Neuronal stem cell (in vitro differentiated cells): Measurements from ENCODE around the gene CEP350.

Source experiments
- DNase-seq: peaks from one replicate; pipeline ENCODE4 v3.0.0-alpha.2; 2013; ENCODE audit warnings: low spot score
- H2AFZ ChIP-seq: one replicate; pipeline ENCODE4 v1.6.1; 2013; ENCODE audit warnings: mild to moderate bottlenecking, low read length, inconsistent platforms
- H2AK5ac ChIP-seq: 2 replicates; pipeline ENCODE4 v1.6.1; 2013; ENCODE audit warnings: low read depth, mild to moderate bottlenecking, inconsistent platforms, low read length, moderate library complexity, mixed read lengths
- H2BK120ac ChIP-seq: 2 replicates; pipeline ENCODE4 v1.6.1; 2013; ENCODE audit warnings: low read depth, mild to moderate bottlenecking, inconsistent platforms, low read length, moderate library complexity, mixed read lengths
- H2BK12ac ChIP-seq: one replicate; pipeline ENCODE4 v1.6.1; 2013; ENCODE audit warnings: low read length, inconsistent platforms
- H2BK15ac ChIP-seq: 2 replicates; pipeline ENCODE4 v1.6.1; 2013; ENCODE audit warnings: mild to moderate bottlenecking, low read length, inconsistent platforms, mixed read lengths
- H2BK5ac ChIP-seq: one replicate; pipeline ENCODE4 v1.6.1; 2013; ENCODE audit warnings: inconsistent platforms, mild to moderate bottlenecking, low read length, moderate library complexity
- H3K14ac ChIP-seq: one replicate; pipeline ENCODE4 v1.6.1; 2013; ENCODE audit warnings: low read length, inconsistent platforms
- H3K18ac ChIP-seq: 2 replicates; pipeline ENCODE4 v1.6.1; 2013; ENCODE audit warnings: low read length, inconsistent platforms
- H3K23ac ChIP-seq: 2 replicates; pipeline ENCODE4 v1.6.1; 2013; ENCODE audit warnings: low read depth, mild to moderate bottlenecking, mixed read lengths, low read length, inconsistent platforms; ENCODE audit not compliant: poor library complexity
- H3K27ac ChIP-seq: replicated peaks from 3 replicates; pipeline ENCODE4 v1.5.1; 2013; ENCODE audit warnings: low read length, inconsistent platforms
- H3K27me3 ChIP-seq, 3 experiments: 2 replicates each; pipeline ENCODE4 v1.6.1; 2013; ENCODE audit warnings: low read length in 3 of 3, mild to moderate bottlenecking in 2 of 3, inconsistent platforms in 1 of 3, low read depth in 1 of 3, mixed read lengths in 1 of 3, moderate library complexity in 1 of 3; ENCODE audit not compliant: control insufficient read depth in 3 of 3, insufficient read depth in 3 of 3
- H3K36me3 ChIP-seq, 2 donors: replicated peaks in 1 of 2; 2 replicates each; pipeline ENCODE4 v1.6.1; 2013; ENCODE audit warnings: low read length in 2 of 2; ENCODE audit not compliant: control insufficient read depth in 2 of 2, insufficient read depth in 2 of 2
- H3K4ac ChIP-seq: 2 replicates; pipeline ENCODE4 v1.6.1; 2013; ENCODE audit warnings: inconsistent platforms, mild to moderate bottlenecking, low read length, moderate library complexity
- H3K4me1 ChIP-seq, 2 donors: 1 replicate in 1 of 2; 2 replicates in 1 of 2; pipeline ENCODE4 v1.6.1; 2013; ENCODE audit warnings: low read length in 2 of 2, low read depth in 1 of 2; ENCODE audit not compliant: control insufficient read depth in 2 of 2, insufficient read depth in 1 of 2
- H3K4me2 ChIP-seq: one replicate; pipeline ENCODE4 v1.6.1; 2013; ENCODE audit warnings: mild to moderate bottlenecking, low read length, inconsistent platforms; ENCODE audit not compliant: insufficient read depth, poor library complexity, severe bottlenecking
- H3K4me3 ChIP-seq, 2 donors: 2 replicates each; pipeline ENCODE4 v1.5.1; 2013; ENCODE audit warnings: low read length in 2 of 2, mild to moderate bottlenecking in 2 of 2, inconsistent platforms in 1 of 2, moderate library complexity in 1 of 2
- H3K79me1 ChIP-seq: one replicate; pipeline ENCODE4 v1.6.1; 2013; ENCODE audit warnings: low read depth, mild to moderate bottlenecking, inconsistent platforms, low read length, moderate library complexity
- H3K9ac ChIP-seq: one replicate; pipeline ENCODE4 v1.6.1; 2013; ENCODE audit warnings: mild to moderate bottlenecking, low read depth, low read length, inconsistent platforms; ENCODE audit not compliant: poor library complexity
- H3K9me3 ChIP-seq, 2 donors: replicated peaks in 1 of 2; 2 replicates each; pipeline versions ENCODE3 to v1.6.1; 2013; ENCODE audit warnings: low read length in 2 of 2, mild to moderate bottlenecking in 2 of 2, inconsistent platforms in 1 of 2, low read depth in 1 of 2, mixed read lengths in 1 of 2, moderate library complexity in 1 of 2; ENCODE audit not compliant: control insufficient read depth in 2 of 2, insufficient read depth in 1 of 2
- H4K8ac ChIP-seq: one replicate; pipeline ENCODE4 v1.6.1; 2013; ENCODE audit warnings: low read depth, mild to moderate bottlenecking, inconsistent platforms, low read length, moderate library complexity
- H4K91ac ChIP-seq: one replicate; pipeline ENCODE4 v1.6.1; 2013; ENCODE audit warnings: low read length, low read depth, mild to moderate bottlenecking, inconsistent platforms; ENCODE audit not compliant: poor library complexity
- WGBS, 2 donors: extraction: QIAGEN DNeasy Blood & Tissue Kit; methylation state at CpG; one replicate each; pipeline ENCODE4 v1.1.7; 2013; ENCODE audit warnings: missing lambda C conversion rate in 2 of 2, mixed read lengths in 1 of 2; ENCODE audit not compliant: insufficient read length in 2 of 2, insufficient replicate concordance in 1 of 2; ENCODE audit errors: extremely low coverage in 2 of 2; 5-methylcytosine and 5-hydroxymethylcytosine counted together

Gene CEP350

GRCh38 chr1:180135535-180135934, 180.9 kb downstream of the CEP350 start:
- Histone ChIP-seq H2AFZ (no peak overlapping the region), H3K14ac (no peak overlapping the region), H2BK5ac (no peak overlapping the region), H3K4ac (no peak overlapping the region), H2AK5ac (no peak overlapping the region), H3K4me1 (no peaks in the 10 kb centered on the region), H2BK12ac (no peak overlapping the region), H3K27me3 (peaks cover 0 to 14% (median 0%) of the 10 kb centered on the region in 3 experiments), H4K91ac (no peak overlapping the region), H3K36me3 (no peaks in the 10 kb centered on the region), H2BK15ac (no peak overlapping the region), H3K9me3 (no peaks in the 10 kb centered on the region), H3K18ac (no peak overlapping the region), H3K27ac (no peak overlapping the region), H3K4me3 (no peak overlapping the region), H3K9ac (no peak overlapping the region), H3K23ac (no peak overlapping the region), H3K79me1 (peaks cover 1% of the 10 kb centered on the region), H3K4me2 (no peak overlapping the region), H2BK120ac (no peak overlapping the region), H4K8ac (no peak overlapping the region)
- WGBS, 2 donors = no CpG with 5 or more reads among the region's 1 CpG
- DNase-seq = no peak

DNA sequence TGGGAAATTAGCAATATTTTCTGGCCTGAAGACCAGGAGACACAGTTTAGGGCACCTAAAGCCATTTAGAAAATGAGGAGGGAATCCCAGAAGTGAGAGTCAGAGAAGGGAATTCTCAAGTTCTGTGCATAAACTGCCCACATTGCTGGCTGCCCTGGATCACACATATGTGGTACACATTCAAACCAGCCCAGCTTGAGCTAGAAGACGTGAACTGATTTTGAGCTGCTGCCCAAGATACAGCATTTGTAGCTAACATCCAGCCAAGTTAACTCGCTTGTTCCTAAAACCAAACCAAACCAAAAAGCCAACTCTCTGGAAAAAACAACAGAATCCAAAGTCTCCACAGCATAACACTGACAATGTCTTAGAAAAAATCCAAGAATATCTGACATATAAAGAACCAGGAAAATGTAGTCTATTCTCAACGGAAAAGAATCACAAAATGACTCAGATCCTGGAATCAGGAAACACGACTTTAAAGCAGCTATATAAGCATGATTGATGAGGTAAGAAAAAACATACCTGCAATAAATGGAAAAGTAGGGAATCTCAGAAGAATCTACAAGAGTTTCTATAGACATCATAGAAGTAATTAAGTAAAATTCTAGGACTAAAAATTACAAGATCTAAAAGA, 181.8 kb downstream of the CEP350 start:
- Histone ChIP-seq H2BK120ac (no peak overlapping the region), H4K8ac (no peak overlapping the region), H3K9me3 (no peaks in the 10 kb centered on the region), H3K9ac (no peak overlapping the region), H2AFZ (no peak overlapping the region), H3K27me3 (peaks cover 0 to 12% (median 0%) of the 10 kb centered on the region in 3 experiments), H3K79me1 (peaks cover 1% of the 10 kb centered on the region), H3K27ac (no peak overlapping the region), H3K18ac (no peak overlapping the region), H2BK5ac (no peak overlapping the region), H3K36me3 (no peaks in the 10 kb centered on the region), H3K14ac (no peak overlapping the region), H3K4me2 (no peak overlapping the region), H2AK5ac (no peak overlapping the region), H2BK15ac (no peak overlapping the region), H3K4ac (no peak overlapping the region), H4K91ac (no peak overlapping the region), H3K4me3 (no peak overlapping the region), H3K4me1 (no peaks in the 10 kb centered on the region), H2BK12ac (no peak overlapping the region), H3K23ac (no peak overlapping the region)
- no CpG with 5 or more reads among the region's 4 CpGs for WGBS, 2 donors
- no peak for DNase-seq

- H2BK12ac ChIP-seq = no peak overlapping the region
- no peak for DNase-seq
- H4K91ac ChIP-seq = no peak overlapping the region
- no peak overlapping the region for H2BK15ac ChIP-seq
- no peak overlapping the region for H3K27ac ChIP-seq
- H2AFZ ChIP-seq = no peak overlapping the region
- H2BK5ac ChIP-seq = no peak overlapping the region
- no peaks in the 10 kb centered on the region for H3K36me3 ChIP-seq
- H3K9ac ChIP-seq = no peak overlapping the region
- H2AK5ac ChIP-seq = no peak overlapping the region
- no peak overlapping the region for H4K8ac ChIP-seq
- no peak overlapping the region for H3K18ac ChIP-seq
- no peaks in the 10 kb centered on the region for H3K79me1 ChIP-seq
- no peaks in the 10 kb centered on the region for H3K4me1 ChIP-seq
- H2BK120ac ChIP-seq = no peak overlapping the region
- no peak overlapping the region for H3K14ac ChIP-seq
- H3K4me2 ChIP-seq = no peak overlapping the region
- no peak overlapping the region for H3K23ac ChIP-seq
- H3K4me3 ChIP-seq = no peak overlapping the region
- H3K27me3 ChIP-seq = peaks cover 0 to 11% (median 0%) of the 10 kb centered on the region in 3 experiments
- no peaks in the 10 kb centered on the region for H3K9me3 ChIP-seq
- no peak overlapping the region for H3K4ac ChIP-seq
Measured at GRCh38 chr1:180136968-180137356, 182.4 kb downstream of the CEP350 start.

DNA sequence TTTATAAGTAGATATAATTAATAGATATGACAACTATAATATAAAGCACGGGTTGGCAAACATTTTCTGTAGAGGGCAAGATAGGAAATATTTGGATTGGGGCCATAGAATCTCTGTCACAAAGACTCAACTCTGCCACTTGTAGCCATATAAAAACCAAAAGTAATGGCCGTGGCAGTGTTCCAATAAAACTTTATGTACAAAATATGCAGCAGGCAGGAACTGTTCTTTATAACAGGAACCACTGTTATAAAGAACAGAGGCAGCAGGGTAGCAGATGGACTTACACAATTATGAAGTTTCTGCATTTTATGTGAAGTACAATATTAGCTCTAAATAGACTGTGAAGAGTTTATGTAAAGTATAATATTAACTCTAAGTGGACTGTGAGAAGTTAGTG, 183.2 kb downstream of the CEP350 start:
- no peaks in the 10 kb centered on the region for H3K4me1 ChIP-seq
- no peak overlapping the region for H3K18ac ChIP-seq
- H2BK12ac ChIP-seq = no peak overlapping the region
- no CpG with 5 or more reads among the region's 2 CpGs for WGBS, 2 donors
- H4K8ac ChIP-seq = no peak overlapping the region
- H3K9me3 ChIP-seq = no peaks in the 10 kb centered on the region
- no peak overlapping the region for H3K23ac ChIP-seq
- no peak for DNase-seq
- no peak overlapping the region for H2BK5ac ChIP-seq
- H3K14ac ChIP-seq = no peak overlapping the region
- no peak overlapping the region for H3K9ac ChIP-seq
- H3K36me3 ChIP-seq = no peaks in the 10 kb centered on the region
- H3K79me1 ChIP-seq = no peaks in the 10 kb centered on the region
- no peak overlapping the region for H2AK5ac ChIP-seq
- H2BK15ac ChIP-seq = no peak overlapping the region
- H3K4me2 ChIP-seq = no peak overlapping the region
- no peak overlapping the region for H2BK120ac ChIP-seq
- no peak overlapping the region for H3K27ac ChIP-seq
- no peak overlapping the region for H4K91ac ChIP-seq
- H2AFZ ChIP-seq = no peak overlapping the region
- H3K4me3 ChIP-seq = no peak overlapping the region
- peaks cover 0 to 4% (median 0%) of the 10 kb centered on the region in 3 experiments for H3K27me3 ChIP-seq
- H3K4ac ChIP-seq = no peak overlapping the region
